GM19467 (cell line): ENCODE results near the gene FHOD3.

ENCODE experiments used
- ATAC-seq: cut with Tn5 transposase; IDR thresholded peaks from one replicate; pipeline ENCODE4 v1.9.1; 2021; ENCODE audit warnings: mild to moderate bottlenecking, moderate library complexity; ENCODE audit not compliant: unreplicated experiment

The FHOD3 gene

GRCh38 chr18:36680042-36680441, 382.5 kb downstream of the FHOD3 start:
- ATAC-seq: no peak

GRCh38 chr18:36685580-36685979, 388.1 kb downstream of the FHOD3 start:
- ATAC-seq: no peak

- ATAC-seq: peak; percentile 81
Observed at GRCh38 chr18:36688020-36688965, 390.8 kb downstream of the FHOD3 start.

- no peak for ATAC-seq
Observed at GRCh38 chr18:36692371-36692770, 394.9 kb downstream of the FHOD3 start.

- no peak for ATAC-seq
Observed at GRCh38 chr18:36692921-36693332, 395.4 kb downstream of the FHOD3 start.

GRCh38 chr18:36693931-36694620, 396.6 kb downstream of the FHOD3 start:
- ATAC-seq: no peak

- ATAC-seq: no peak
Observed at GRCh38 chr18:36695806-36696205, 398.3 kb downstream of the FHOD3 start.

GRCh38 chr18:36697905-36698304, 400.4 kb downstream of the FHOD3 start:
- ATAC-seq: no peak

- no peak for ATAC-seq
Observed at GRCh38 chr18:36700955-36701354, 403.4 kb downstream of the FHOD3 start.

GRCh38 chr18:36702401-36703013, 405.0 kb downstream of the FHOD3 start:
- ATAC-seq: no peak

- ATAC-seq: no peak
Observed at GRCh38 chr18:36704156-36704555, 406.6 kb downstream of the FHOD3 start.

GRCh38 chr18:36706134-36706881, 408.8 kb downstream of the FHOD3 start:
- ATAC-seq: no peak

GRCh38 chr18:36708366-36708765, 410.9 kb downstream of the FHOD3 start:
- ATAC-seq: no peak

GRCh38 chr18:36709315-36709714, 411.8 kb downstream of the FHOD3 start:
- ATAC-seq: no peak

- ATAC-seq: no peak
Observed at GRCh38 chr18:36711014-36711725, 413.7 kb downstream of the FHOD3 start.

GRCh38 chr18:36711813-36712444, 414.4 kb downstream of the FHOD3 start:
- no peak for ATAC-seq

GRCh38 chr18:36714476-36714875, 417.0 kb downstream of the FHOD3 start:
- ATAC-seq: no peak

- ATAC-seq: no peak
Observed at GRCh38 chr18:36717422-36718110, 420.1 kb downstream of the FHOD3 start.

GRCh38 chr18:36718705-36719328, 421.3 kb downstream of the FHOD3 start:
- ATAC-seq: no peak
